ENCODE data around the gene DTYMK. TPM values are rescaled to one million over a fixed set of nuclear protein-coding genes. Genes with fewer than 3 reads are reported as not detected.
A peak's percentile ranks its signal among the peaks of the same experiment; 100 is the strongest.

DTYMK gene
- total RNA-seq, 5 donors from 2014 or later (not counting 1 experiment from before 2014, with no cell fraction given), result 11.6 to 23.6 (median 18.2) TPM

DNA sequence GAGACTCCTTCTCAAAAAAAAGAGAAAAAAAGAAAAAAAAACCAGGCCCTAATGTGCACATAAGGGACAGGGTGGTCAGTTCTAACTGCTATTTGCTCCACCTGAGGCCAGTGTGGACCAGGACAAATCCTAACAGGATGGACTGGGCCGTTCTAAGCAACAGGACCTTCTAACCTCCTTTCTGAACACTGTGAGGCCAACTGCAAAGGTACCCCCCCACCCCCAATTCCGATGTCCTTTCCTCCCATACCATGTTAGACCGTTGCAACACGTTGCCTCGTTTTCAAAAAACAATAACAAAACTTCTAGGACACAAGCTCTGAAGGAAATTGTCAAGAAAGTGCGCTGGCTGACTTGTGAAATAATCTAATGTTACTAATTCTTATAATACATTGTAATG, 50.9 kb downstream of the DTYMK start:
- no peaks in the 10 kb centered on the region for H3K9me3 ChIP-seq
- POLR2A ChIA-PET, result interaction anchor here (0.7 kb wide), 2 partner anchors 9 to 15 kb away, joined by 4 to 5 read pairs; no protein-coding TSS in a partner anchor
- H3K27me3 Mint-ChIP-seq, result no peaks in the 10 kb centered on the region
- H3K4me3 ChIP-seq (ENCODE audit: control insufficient read depth in 1 of 2, extremely low read depth in 1 of 2, low read length in 1 of 2), result peak overlapping the region; percentile 2 to 52
- no peak overlapping the region for H3K27ac ChIP-seq (ENCODE audit: low read length)
- peak overlapping the region in 1 of 2 donors; percentile 49 for H3K27ac Mint-ChIP-seq
- ATAC-seq (replicated peaks in 1 of 4) (no peak), DNase-seq (no peak)
- H3K36me3 ChIP-seq (ENCODE audit: control insufficient read depth in 2 of 2, extremely low read depth in 1 of 2, insufficient read depth in 1 of 2, low read length in 1 of 2), result peaks cover 15 to 21% of the 10 kb centered on the region in 2 donors
- H3K9me3 Mint-ChIP-seq, result no peaks in the 10 kb centered on the region
- H3K36me3 Mint-ChIP-seq, result peaks cover 7% of the 10 kb centered on the region
- WGBS (ENCODE audit: insufficient coverage), result 83% methylated on average over 3 of the region's 6 CpGs
- CTCF ChIA-PET, result no interaction called here
- peaks cover 0 to 2% of the 10 kb centered on the region in 2 experiments for H3K27me3 ChIP-seq (replicated peaks in 1 of 2; ENCODE audit: control insufficient read depth in 2 of 2, extremely low read depth in 1 of 2, insufficient read depth in 2 of 2, low read length in 1 of 2)
- H3K4me1 Mint-ChIP-seq, result peaks cover 43 to 46% (median 45%) of the 10 kb centered on the region in 3 donors
- H3K4me3 Mint-ChIP-seq, result peak overlapping the region; percentile 75 to 79 (median 77)
- peaks cover 13 to 33% of the 10 kb centered on the region in 2 experiments for H3K4me1 ChIP-seq (ENCODE audit: control insufficient read depth in 1 of 2, extremely low read depth in 1 of 2, insufficient read depth in 2 of 2, low read length in 2 of 2)

DNA sequence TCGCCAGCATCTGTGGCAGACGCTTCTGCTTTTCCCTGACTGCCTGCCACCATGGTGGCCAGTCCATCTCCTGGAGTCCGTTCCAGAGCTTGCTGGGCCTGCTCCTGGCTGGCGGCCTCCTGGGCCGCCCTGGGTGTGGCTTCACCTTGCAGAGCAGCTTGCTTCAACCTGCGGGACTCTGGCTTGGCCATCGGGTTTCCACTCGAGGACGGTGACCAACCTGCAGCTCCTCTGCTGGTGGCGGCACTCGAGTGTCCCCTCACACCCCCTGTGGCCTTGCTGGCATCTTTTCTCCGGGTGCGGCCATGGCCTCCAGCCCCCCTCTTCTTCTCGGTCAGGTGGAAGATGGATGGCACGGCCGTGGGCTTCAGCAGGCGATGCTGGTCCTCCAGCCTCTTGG, 53.1 kb downstream of the DTYMK start:
- POLR2A ChIA-PET, result no interaction called here
- Mint-ChIP-seq H3K27ac (no peak overlapping the region), H3K4me1 (peaks cover 24 to 39% (median 29%) of the 10 kb centered on the region in 3 donors), H3K9me3 (no peaks in the 10 kb centered on the region), H3K27me3 (no peaks in the 10 kb centered on the region), H3K36me3 (peaks cover 10% of the 10 kb centered on the region), H3K4me3 (no peak overlapping the region)
- no peak for ATAC-seq (replicated peaks in 1 of 4)
- no peaks in the 10 kb centered on the region for H3K9me3 ChIP-seq
- no peak for DNase-seq
- H3K4me1 ChIP-seq (ENCODE audit: control insufficient read depth in 1 of 2, extremely low read depth in 1 of 2, insufficient read depth in 2 of 2, low read length in 2 of 2), result peaks cover 6 to 15% of the 10 kb centered on the region in 2 experiments
- 97% methylated on average over 13 of the region's 17 CpGs for WGBS (ENCODE audit: insufficient coverage)
- no peak overlapping the region for H3K4me3 ChIP-seq (ENCODE audit: control insufficient read depth in 1 of 2, extremely low read depth in 1 of 2, low read length in 1 of 2)
- no peak overlapping the region for H3K27ac ChIP-seq (ENCODE audit: low read length)
- H3K36me3 ChIP-seq (ENCODE audit: control insufficient read depth in 2 of 2, extremely low read depth in 1 of 2, insufficient read depth in 1 of 2, low read length in 1 of 2), result peaks cover 10 to 16% of the 10 kb centered on the region in 2 donors
- CTCF ChIA-PET, result no interaction called here
- H3K27me3 ChIP-seq (replicated peaks in 1 of 2; ENCODE audit: control insufficient read depth in 2 of 2, extremely low read depth in 1 of 2, insufficient read depth in 2 of 2, low read length in 1 of 2), result peaks cover 0 to 2% of the 10 kb centered on the region in 2 experiments

DNA sequence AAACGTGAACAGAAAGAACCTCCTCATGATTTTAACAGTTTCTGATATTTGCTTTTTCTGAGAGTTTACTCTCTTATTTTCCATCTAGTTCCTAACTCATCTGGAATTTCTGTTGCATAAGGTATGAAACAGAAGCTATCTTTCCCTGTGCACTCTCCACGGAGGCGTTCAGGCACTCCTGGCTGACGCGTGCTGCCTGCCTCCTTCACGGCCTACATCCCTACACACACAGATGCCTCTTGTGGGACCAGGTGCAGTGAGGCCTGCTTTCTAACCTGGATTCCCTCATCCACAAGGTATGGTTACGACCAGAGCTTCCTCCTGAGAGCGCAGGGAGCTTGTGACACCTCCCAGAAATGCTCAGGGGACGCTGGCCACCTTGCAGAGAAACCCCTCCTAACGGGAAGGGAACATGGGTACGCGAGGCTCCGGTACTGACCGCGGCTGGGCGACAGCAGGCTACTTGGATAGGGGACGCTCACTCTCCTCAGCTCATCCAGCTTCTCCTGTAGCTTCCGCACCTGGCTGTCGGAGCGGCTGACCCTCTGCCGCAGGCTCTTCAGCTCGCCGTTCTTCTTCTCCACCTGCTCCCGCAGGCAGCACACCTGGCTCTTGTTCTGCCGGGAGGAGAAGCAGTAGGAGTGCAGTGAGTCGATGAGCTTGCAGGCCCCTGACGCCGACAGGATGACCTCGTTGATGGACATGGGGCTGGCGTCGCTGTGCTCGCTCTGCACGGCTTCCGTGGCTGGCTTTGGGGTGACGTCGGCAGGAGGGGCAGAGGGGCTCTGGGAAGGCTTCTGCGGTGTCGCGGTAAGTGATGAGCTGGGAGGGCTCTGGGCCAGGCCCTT, 53.9 kb downstream of the DTYMK start:
- Histone ChIP-seq H3K36me3 (ENCODE audit: control insufficient read depth in 2 of 2, extremely low read depth in 1 of 2, insufficient read depth in 1 of 2, low read length in 1 of 2) (peaks cover 10 to 16% of the 10 kb centered on the region in 2 donors), H3K9me3 (no peaks in the 10 kb centered on the region), H3K4me3 (ENCODE audit: control insufficient read depth in 1 of 2, extremely low read depth in 1 of 2, low read length in 1 of 2) (no peak overlapping the region), H3K4me1 (ENCODE audit: control insufficient read depth in 1 of 2, extremely low read depth in 1 of 2, insufficient read depth in 2 of 2, low read length in 2 of 2) (peaks cover 3 to 11% of the 10 kb centered on the region in 2 experiments), H3K27me3 (replicated peaks in 1 of 2; ENCODE audit: control insufficient read depth in 2 of 2, extremely low read depth in 1 of 2, insufficient read depth in 2 of 2, low read length in 1 of 2) (peaks cover 0 to 2% of the 10 kb centered on the region in 2 experiments), H3K27ac (ENCODE audit: low read length) (no peak overlapping the region)
- Mint-ChIP-seq H3K27me3 (no peaks in the 10 kb centered on the region), H3K4me1 (peaks cover 20 to 39% (median 29%) of the 10 kb centered on the region in 3 donors), H3K36me3 (peaks cover 18% of the 10 kb centered on the region), H3K9me3 (no peaks in the 10 kb centered on the region), H3K27ac (no peak overlapping the region), H3K4me3 (no peak overlapping the region)
- DNase-seq, result no peak
- ChIA-PET POLR2A (no interaction called here), CTCF (interaction anchor here in 1 of 2 donors (0.6 kb wide), 1 partner anchor 21 kb away, joined by 6 read pairs; no protein-coding TSS in a partner anchor)
- 97% methylated on average over 35 of the region's 39 CpGs for WGBS (ENCODE audit: insufficient coverage)
- ATAC-seq (replicated peaks in 1 of 4), result no peak

DNA sequence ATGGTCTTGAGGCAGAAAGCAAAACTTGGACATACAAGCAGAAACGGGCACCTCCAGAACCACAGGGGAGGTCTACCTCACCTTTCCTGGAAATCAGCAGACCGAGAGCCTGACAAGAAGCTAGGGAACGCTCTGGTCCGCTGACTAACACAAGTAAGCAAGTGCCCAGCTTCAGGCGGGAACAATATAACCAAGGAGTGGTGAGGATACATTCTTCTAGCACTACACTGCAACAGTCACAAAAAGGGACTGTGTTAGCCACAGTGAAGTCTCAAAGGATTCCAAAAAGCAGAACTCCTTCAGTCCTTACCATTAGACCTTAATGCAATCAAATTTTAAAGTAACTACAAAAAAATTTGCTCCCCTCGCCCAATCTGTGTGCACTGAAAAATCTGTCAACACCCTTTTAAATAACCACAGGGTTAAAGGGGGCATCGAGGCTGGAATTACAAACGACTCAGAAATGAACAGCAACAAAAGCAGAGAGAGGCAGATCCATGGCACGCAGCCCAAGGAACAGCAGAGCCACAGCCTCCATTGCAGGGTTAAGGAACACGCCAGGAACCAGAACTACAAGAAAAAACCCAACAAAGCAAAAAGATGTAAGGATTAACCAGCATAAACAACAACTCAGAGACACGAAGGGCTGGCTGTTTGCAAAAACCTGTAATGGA, 56.7 kb downstream of the DTYMK start:
- no peaks in the 10 kb centered on the region for H3K27me3 ChIP-seq (replicated peaks in 1 of 2; ENCODE audit: control insufficient read depth in 2 of 2, extremely low read depth in 1 of 2, insufficient read depth in 2 of 2, low read length in 1 of 2)
- DNase-seq (no peak), ATAC-seq (replicated peaks in 1 of 4) (no peak)
- 89% methylated on average over 3 of the region's 11 CpGs for WGBS (ENCODE audit: insufficient coverage)
- Mint-ChIP-seq H3K4me3 (no peak overlapping the region), H3K9me3 (no peaks in the 10 kb centered on the region), H3K27me3 (no peaks in the 10 kb centered on the region), H3K4me1 (peaks cover 13 to 26% (median 22%) of the 10 kb centered on the region in 3 donors), H3K27ac (no peak overlapping the region), H3K36me3 (peaks cover 23% of the 10 kb centered on the region)
- H3K4me3 ChIP-seq (ENCODE audit: control insufficient read depth in 1 of 2, extremely low read depth in 1 of 2, low read length in 1 of 2), result no peak overlapping the region
- no peak overlapping the region for H3K27ac ChIP-seq (ENCODE audit: low read length)
- no peaks in the 10 kb centered on the region for H3K9me3 ChIP-seq
- peaks cover 12 to 16% of the 10 kb centered on the region in 2 donors for H3K36me3 ChIP-seq (ENCODE audit: control insufficient read depth in 2 of 2, extremely low read depth in 1 of 2, insufficient read depth in 1 of 2, low read length in 1 of 2)
- POLR2A ChIA-PET, result no interaction called here
- CTCF ChIA-PET, result interaction anchor here (0.7 kb wide), 2 partner anchors 9 to 18 kb away, joined by 4 read pairs; no protein-coding TSS in a partner anchor
- no peaks in the 10 kb centered on the region for H3K4me1 ChIP-seq (ENCODE audit: control insufficient read depth in 1 of 2, extremely low read depth in 1 of 2, insufficient read depth in 2 of 2, low read length in 2 of 2)

DNA sequence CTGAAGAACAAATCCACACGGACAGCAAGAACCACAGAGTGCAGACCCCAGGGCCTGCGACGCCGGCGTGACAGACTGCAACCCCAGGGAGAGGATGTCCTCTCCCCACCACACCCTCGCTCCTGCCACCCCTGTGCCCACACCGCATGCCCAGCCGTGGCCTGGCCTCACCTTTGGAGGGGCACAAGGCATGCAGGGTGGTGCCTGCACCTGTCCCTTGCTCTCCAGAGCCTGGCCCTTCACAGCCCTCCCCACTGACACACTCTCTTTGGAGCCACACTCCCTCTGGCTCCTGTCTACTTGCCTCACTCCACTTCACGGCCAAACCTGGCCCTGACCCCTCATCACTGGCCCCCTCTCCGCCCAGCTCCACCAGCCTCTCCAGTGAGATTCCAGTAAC, 58.9 kb downstream of the DTYMK start:
- H3K4me1 Mint-ChIP-seq, result peaks cover 9 to 23% (median 17%) of the 10 kb centered on the region in 3 donors

More for the DNA sequence above, 58.9 kb downstream of the DTYMK start:
- no peak overlapping the region for H3K4me3 ChIP-seq (ENCODE audit: control insufficient read depth in 1 of 2, extremely low read depth in 1 of 2, low read length in 1 of 2)
- no peaks in the 10 kb centered on the region for H3K9me3 Mint-ChIP-seq
- peaks cover 4 to 5% of the 10 kb centered on the region in 2 donors for H3K36me3 ChIP-seq (ENCODE audit: control insufficient read depth in 2 of 2, extremely low read depth in 1 of 2, insufficient read depth in 1 of 2, low read length in 1 of 2)
- no peaks in the 10 kb centered on the region for H3K4me1 ChIP-seq (ENCODE audit: control insufficient read depth in 1 of 2, extremely low read depth in 1 of 2, insufficient read depth in 2 of 2, low read length in 2 of 2)
- H3K9me3 ChIP-seq, result no peaks in the 10 kb centered on the region
- ChIA-PET POLR2A (no interaction called here), CTCF (no interaction called here)
- H3K27me3 Mint-ChIP-seq, result no peaks in the 10 kb centered on the region
- DNase-seq (no peak), ATAC-seq (replicated peaks in 1 of 4) (peak in 1 of 4 experiments; percentile 17)
- H3K27ac Mint-ChIP-seq, result no peak overlapping the region
- no peaks in the 10 kb centered on the region for H3K27me3 ChIP-seq (replicated peaks in 1 of 2; ENCODE audit: control insufficient read depth in 2 of 2, extremely low read depth in 1 of 2, insufficient read depth in 2 of 2, low read length in 1 of 2)
- WGBS (ENCODE audit: insufficient coverage), result 89% methylated on average over 4 of the region's 10 CpGs
- H3K4me3 Mint-ChIP-seq, result no peak overlapping the region
- H3K36me3 Mint-ChIP-seq, result peaks cover 23% of the 10 kb centered on the region
- H3K27ac ChIP-seq (ENCODE audit: low read length), result no peak overlapping the region

Data from T-cell (primary cell).